Esophagus muscularis mucosa (tissue), 3 donors: Measurements from ENCODE around the gene LTBP2.

Experiments used
- CTCF ChIP-seq, 3 experiments: fragments of 200-600 bp in 2 of 3; fragments of 450-650 bp in 1 of 3; sonication (generic) in 2 of 3; IDR thresholded peaks; one replicate each; pipeline ENCODE4 v1.5.1; 2017 to 2019; ENCODE audit warnings: antibody characterized with exemption in 3 of 3, mild to moderate bottlenecking in 2 of 3, moderate library complexity in 1 of 3
- POLR2A ChIP-seq: fragments of 450-650 bp; IDR thresholded peaks from one replicate; pipeline ENCODE4 v1.6.1; 2017; ENCODE audit warnings: antibody characterized with exemption, moderate library complexity, mild to moderate bottlenecking, low read depth
- POLR2AphosphoS5 ChIP-seq, 2 donors: sonication (generic); formaldehyde crosslinking; IDR thresholded peaks; one replicate each; pipeline ENCODE4 v1.6.1; 2017; ENCODE audit warnings: antibody characterized with exemption in 2 of 2

- no peak for TF ChIP-seq CTCF (IDR thresholded peaks at IDR 0.05)
- no peak for TF ChIP-seq POLR2A
- TF ChIP-seq POLR2AphosphoS5 (IDR thresholded peaks at IDR 0.05): no peak
Observed at GRCh38 chr14:74620497-74620921, 8.5 kb upstream of the LTBP2 start.
